NCI-H1436 (cell line): Measurements from ENCODE around the gene TAF5.
"Not testable (repeated sequence)": the region's sequence is repeated elsewhere in the genome, so short reads cannot be mapped to it uniquely, and the experiment has no call there.

Source experiments
- DNase-seq: peaks from one replicate; lab custom pipeline; 2025; lab: John Stamatoyannopoulos, UW

TAF5 gene

DNA sequence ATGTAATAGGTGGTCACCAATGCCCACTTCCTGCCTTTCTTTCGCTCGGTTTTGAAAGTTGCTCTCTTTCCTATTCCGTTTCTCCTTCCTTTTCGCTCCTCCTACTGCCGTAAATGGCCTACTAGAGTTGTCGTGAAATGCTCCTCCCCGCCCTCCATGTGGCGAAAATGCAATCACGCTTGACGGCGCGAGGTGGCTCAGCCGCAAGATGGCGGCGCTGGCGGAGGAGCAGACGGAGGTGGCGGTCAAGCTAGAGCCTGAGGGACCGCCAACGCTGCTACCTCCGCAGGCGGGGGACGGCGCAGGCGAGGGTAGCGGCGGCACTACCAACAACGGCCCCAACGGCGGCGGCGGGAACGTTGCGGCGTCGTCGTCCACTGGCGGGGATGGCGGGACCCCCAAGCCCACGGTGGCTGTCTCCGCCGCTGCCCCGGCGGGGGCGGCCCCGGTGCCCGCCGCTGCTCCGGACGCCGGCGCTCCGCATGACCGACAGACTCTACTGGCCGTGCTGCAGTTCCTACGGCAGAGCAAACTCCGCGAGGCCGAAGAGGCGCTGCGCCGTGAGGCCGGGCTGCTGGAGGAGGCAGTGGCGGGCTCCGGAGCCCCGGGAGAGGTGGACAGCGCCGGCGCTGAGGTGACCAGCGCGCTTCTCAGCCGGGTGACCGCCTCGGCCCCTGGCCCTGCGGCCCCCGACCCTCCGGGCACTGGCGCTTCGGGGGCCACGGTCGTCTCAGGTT lies at the start of gene TAF5:
TSS of gene TAF5 (plus strand) at position 195 of the 737 bp plus-strand sequence. CDS start at position 209, 14 bp downstream.
- DNase-seq, result peak; percentile 94

DNA sequence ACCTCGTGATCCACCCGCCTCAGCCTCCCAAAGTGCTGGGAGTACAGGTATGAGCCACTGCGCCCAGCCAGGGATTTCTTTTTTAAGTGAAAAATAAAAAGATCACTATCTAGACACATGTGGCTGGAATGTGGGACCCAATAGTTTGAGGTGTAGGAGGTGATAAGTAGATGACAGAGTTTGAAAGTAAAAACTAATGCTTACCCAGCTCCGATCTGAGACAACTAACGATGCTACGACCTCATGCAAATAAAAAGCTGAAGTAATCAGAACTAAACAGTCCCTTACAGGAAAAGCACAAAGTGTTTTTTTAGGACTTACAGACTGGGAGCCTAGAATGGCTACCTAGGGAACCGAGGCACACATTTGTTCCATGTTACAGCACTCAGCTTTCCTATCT lies 39.9 kb upstream of the TAF5 start:
- no peak for DNase-seq

DNA sequence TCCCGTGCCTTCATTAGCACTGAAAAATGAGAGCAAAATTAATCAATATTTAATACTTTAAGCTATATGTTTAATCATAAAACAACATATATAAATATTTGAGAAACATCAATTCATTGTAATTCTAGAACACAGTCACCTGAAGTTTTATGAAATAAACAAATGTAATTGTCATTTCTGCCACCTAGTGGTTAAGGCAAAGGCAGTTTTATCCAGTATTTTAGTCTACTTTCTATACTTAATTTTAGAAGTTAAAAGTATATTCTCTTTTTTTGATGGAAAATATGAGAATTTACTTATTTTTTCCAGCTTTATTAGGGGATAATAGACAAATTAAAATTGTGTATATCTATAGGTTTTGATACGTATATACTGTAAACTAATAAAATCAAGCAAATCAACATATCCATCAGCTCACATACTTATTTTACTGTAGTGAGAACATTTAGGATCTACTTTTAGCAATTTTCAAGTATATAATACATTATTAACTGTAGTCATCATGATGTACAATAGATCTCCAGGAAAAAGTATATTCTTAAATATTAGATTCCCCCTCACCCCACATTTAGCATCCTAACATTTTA lies 33.7 kb upstream of the TAF5 start:
- peak; percentile 9 for DNase-seq

DNA sequence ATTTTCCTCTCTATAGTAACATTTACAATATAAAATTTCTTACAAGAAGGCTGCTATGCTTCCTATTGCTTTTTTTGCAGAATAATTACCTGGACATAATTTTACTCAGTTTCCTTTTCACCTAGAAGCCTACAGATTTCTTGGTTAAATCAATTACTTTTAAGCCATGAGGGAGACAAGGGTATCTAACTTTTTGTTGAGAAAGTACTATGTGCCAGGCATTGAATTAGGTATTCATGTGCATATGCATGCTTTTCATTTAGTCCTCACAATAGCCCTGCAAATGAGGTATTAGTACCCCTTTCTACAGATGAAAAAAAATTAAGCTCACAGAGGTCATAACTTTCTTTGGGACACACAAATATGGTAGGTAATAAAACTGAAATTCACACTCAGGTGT lies 33.2 kb upstream of the TAF5 start:
- no peak for DNase-seq

DNA sequence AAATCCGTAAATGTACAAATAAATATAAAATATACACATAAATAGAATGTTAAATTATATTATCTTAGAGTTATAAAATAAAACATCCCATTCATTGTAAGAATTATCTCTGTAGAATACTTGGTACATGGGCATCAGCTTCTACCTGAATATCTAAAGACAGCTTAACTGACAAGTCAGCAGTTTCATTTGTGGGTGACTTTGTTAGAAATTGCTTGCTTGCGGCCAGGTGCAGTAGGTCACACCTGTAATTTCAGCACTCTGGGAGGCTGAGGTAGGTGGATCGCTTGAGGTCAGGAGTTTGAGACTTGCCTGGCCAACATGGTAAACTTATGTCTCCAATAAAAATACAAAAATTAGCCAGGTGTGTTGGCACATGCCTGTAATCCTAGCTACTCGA lies 31.4 kb upstream of the TAF5 start:
- no peak for DNase-seq

DNA sequence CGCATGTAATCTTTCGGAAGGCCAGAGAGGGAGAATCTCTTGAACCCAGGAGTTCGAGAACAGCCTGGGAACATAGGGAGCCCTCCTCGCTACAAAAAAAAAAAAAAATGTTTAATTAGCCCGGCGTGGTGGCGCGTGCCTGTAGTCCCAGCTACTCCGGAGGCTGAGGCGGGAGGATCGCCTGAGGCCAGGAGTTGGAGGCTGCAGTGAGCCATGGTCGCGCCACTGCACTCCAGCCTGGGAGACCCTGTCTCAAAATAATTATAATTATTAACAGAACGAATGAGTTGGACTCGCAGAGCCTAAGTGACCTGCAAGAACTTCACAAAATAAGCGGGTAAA lies 17.6 kb upstream of the TAF5 start:
- DNase-seq, result no peak

DNA sequence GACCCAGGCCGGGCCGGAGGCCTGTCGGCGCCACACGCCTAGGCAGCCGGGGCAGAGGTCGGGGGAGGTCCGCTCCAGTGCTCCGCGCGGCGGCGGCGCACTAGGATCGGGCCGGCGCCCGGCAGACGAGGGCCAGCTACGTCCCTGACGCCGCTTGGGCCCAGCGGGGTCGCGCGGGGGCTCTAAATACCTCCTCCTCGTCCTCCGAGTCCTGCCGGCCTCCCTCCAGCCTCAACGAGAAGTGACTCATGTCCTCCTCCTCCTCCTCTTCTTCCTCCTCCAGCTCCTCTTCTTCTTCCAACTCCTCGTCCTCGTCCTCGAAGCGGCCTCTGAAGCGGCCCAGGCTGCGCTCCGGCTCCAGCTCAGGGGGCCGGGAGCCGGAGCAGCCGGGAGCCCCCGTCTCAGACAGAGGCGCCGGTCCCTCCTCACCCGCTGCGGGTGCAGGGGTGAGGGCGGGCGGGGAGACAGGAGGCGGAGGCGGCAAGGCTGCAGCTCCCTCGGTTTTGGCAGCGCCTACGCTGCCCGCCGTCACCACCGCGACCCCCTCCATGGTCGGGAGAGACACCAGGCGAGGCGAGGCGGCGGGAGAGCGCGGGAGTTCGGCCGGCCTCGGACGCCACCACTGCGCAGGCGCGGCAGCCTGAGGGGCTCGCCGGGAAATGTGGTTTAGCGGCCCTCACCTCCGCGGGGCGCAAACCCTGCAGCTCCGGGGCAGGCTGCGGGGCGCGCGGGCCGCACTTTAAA lies 17.1 kb upstream of the TAF5 start, which contains the start of gene PCGF6:
TSS of gene PCGF6 (minus strand) at position 624 of the 744 bp plus-strand sequence. CDS start at position 550, 74 bp downstream.
- peak; percentile 75 for DNase-seq

DNA sequence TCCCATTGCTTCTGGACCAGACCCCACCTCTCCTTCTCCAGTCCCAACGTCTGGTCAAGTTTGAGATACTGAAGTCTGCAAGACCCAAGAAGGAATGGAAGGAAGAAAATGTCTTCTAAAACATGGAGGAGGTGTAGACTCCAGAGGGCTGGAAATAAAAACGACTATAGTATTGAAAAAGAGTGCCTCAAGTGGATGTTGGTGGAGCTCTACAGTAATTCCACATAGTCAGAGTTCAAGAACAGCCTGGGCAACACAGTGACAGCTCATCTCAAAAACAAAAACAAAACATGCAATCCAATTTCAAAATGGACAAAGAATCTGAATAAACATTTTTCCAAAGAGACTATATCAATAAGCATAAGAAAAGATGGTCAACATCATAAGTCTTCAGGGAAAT lies 14.5 kb upstream of the TAF5 start:
- DNase-seq, result no peak

DNA sequence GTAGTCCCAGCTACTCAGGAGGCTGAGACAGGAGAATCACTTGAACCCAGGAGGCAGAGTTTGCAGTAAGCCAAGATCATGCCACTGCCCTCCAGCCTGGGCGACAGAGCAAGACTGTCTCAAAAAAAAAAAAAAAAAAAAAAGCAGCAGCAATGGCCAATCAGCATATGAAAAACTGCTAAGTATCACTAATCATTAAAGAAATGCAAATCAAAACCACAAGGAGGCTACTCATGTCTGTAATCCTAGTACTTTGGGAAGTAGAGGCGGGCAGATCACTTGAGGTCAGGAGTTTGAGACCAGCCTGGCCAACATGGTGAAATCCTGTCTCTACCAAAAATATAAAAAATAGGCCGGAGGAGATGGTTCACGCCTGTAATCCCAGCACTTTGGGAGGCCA lies 13.2 kb upstream of the TAF5 start:
- DNase-seq, result not testable (repeated sequence)

DNA sequence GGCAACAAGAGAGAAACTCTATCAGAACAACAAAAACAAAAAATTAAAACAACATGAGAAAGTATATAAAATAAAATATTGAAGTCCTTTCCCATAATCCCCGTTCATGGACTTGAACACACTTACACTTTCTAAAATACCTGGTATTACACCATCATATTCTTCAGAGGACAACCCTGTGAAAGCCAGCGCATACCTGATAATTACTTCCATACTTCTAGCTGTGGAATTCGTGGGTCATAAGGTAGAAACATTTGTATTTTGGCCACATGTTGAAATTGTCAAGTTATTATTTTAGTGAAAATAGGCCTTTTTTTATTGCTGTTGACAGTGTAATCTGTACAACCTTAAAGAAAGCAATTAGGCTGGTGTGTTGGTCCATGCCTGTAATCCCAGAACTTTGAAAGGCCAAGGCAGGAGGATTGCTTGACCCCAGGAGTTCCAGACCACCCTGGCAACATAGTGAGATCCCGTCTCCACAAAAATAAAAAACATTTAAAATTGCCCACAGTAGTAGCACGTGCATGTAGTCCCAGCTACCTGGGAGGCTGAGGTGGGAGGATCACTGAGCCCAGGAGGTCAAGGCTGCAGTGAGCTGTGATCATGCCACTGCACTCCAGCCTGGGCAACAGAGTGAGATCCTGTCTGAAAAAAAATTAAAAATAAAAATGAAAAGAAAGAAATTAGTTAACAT lies 11.7 kb upstream of the TAF5 start:
- DNase-seq, result no peak

DNA sequence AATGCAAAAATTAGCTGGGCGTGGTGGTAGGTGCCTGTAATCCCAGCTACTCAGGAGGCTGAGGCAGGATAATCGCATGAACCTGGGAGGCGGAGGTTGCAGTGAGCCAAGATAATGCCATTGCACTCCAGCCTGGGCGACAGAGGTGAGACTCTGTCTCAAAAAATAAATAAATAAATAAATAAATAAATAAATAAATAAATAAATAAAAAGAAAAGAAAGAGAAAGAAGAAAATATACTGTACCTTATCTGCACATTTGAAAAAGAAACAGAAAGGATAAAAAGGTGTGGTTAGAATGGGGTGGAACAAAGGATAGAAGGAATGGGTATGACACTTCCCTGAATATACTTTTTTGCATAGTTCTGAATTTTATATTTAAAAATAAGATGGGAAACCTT lies 8.3 kb upstream of the TAF5 start:
- DNase-seq, result not testable (repeated sequence)

DNA sequence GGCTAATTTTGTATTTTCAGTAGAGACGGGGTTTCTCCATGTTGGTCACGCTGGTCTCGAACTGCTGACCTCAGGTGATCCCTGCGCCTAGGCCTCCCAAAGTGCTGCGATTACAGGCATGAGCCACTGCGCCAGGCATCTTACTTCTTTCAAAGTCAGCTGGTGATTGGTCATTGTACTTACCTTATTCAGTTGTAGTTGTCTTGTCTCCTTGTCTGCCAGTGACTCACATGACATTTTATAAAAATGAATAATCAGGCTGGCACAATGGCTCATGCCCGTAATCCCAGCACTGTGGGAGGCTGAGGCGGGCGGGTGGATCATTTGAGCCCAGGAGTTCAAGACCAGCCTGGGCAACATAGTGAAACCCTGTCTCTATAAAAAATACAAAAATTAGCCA lies 7.0 kb upstream of the TAF5 start:
- DNase-seq, result not testable (repeated sequence)

DNA sequence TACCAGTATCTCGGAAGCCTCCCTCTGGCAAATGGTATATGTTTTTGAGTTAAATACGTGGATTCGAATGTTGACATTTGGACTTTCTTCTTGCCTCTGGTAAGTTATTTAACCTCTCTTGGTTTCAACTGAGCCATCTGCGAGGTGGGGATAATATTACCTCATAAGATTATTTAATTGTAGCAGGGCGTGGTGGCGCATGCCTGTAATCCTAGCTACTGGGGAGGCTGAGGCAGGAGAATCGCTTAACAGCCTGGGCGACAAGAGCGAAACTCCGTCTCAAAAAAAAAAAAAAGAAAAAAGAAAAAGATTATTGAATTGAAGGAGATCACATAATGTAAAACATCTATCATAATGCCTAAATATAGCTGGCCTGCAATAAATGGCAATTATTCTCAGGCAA lies 396 bp upstream of the TAF5 start:
- DNase-seq, result no peak

DNA sequence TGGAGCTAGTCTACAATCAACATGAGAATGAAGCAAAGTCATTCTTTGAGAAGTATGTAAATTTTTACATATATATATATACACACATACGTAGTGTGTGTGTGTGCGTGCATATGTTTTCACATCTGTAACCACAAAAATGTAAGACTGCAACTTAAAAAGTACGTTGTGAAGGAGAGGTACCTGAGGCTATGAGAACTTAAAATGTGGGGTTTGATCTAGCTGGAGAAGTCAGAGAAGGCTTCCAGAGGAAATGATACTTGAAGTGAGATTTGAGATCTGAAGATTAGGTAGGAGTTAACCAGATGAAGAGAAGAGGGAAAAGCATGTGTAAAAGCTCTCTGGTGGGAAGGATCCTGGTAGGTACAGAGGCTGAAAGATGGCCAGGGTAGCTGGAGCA lies 5.8 kb downstream of the TAF5 start:
- no peak for DNase-seq

DNA sequence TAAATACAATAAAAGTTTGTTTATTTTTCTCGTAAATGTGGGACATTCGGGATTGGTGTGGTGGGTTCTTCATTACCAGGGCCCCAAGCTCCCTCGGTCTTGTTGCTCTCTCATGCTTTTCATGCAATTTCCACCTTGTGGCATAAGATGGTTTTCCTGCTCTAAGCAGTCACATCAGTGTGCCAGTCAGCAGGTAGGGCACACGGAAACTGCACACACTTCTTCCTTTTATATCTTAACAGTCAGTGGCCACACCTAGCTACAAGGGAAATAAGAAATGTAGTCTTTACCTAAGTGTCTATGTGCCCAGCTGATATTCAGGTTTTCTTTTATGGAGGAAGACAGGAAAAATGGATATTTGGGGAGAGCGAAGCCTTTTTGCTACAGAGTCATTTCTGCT lies 6.5 kb downstream of the TAF5 start:
- no peak for DNase-seq

DNA sequence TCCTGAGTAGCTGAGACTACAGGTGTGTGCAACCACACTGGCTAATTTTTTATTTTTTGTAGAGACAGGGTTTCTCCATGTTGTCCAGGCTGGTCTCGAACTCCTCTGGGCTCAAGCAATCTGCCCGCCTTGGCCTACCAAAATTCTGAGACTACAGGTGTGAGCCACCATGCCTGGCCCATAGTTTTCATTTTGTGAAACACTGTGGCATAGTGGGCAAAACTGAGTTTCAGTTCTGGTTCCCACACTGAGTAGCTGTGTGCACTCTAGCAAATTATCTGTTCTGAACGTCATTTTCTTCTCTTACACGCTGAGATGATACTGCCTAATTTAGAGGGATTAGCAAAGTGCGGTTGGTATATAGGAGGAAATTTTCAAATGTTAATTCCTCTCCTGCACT lies 15.0 kb downstream of the TAF5 start:
- no peak for DNase-seq

DNA sequence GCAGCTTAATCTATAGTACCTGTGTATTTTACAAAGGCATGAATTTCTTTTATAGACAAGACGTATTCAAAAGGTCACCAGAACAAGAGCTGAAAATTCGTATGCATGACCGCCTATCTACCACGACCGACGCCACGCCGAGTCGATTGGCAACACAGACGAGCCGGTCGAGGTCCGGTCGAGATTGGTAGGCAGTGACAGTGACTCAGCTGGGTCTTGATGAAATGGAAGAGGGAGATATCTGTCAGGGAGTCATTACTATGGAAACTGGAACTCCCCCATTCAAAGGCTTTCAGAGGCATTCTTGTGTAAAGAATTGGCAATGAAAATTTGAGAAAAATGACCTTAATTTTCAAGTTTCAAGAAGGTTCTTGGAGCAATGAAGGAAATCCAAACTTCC lies 26.4 kb downstream of the TAF5 start:
- DNase-seq, result no peak

DNA sequence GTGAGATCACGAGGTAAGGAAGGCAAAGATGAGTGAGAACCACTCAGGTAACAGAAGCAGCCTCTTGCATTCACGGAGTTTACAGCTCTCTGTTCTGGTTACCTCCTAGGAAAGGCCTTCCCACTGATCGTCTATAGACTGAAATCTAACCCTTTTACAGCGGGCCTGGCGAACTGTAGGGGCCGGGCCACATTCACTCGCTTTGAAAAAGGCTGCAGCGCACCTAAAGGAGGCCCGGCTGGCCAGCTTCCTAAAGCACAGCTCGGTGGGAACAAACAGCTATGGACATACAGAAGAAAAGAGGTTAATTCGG lies 27.9 kb downstream of the TAF5 start:
- DNase-seq, result no peak

DNA sequence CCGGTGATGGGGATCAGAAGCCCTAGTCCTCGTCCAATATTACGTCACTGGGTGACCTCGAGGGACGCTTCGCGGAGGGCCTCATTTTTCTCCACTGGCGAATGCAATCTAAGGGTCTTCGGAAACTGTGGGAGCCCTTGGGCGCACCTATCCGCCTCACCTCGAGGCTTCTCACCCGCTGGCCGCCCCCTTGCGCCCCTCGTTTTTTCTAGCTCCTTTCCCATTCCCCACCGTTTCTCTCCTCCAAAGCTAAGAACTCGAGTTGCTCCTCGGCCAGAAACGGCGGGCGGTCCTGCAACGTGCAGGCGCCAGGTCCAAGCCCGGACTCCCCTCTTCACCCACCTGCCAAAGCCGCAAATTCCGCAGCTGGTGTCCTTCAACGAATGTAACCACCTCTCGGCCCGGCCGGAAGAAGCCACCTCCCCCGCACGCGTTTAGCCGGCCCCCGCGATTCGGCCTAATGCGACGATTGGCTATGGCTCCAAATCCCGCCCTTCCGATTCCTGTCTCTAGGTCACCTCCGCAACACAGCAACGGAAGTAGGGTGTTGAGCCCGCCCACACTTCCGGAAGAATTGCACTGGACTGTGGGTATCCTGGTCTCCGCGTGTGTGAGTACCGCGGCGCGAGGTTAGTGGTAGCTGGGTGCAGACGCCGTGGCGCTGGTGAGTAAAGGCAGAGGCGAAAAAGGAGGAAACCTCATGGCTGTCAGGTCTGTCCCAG lies 28.5 kb downstream of the TAF5 start, which contains the start of the genes ATP5MK and PDCD11:
TSS of gene ATP5MK (minus strand) at position 409 of the 722 bp plus-strand sequence. CDS start 4,018 bp downstream, outside the sequence.
TSS of gene PDCD11 (plus strand) at position 560 of the 722 bp plus-strand sequence. CDS start 1,801 bp downstream, outside the sequence.
- peak; percentile 97 for DNase-seq

DNA sequence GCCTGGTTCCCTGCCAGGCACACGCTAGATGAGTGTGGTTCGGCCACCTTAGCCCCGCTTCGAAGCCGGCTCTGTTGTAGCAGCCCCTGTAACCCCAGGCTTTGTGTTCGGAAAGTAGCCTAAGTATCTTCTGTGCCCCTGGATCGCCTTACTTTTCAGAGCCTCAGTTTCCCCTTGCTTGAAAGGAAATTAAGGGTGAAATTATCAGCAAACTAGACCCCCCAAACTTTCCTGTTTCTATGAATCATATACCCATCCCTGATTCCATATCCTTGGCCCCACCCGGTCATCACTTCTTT lies 29.0 kb downstream of the TAF5 start:
- no peak for DNase-seq

DNA sequence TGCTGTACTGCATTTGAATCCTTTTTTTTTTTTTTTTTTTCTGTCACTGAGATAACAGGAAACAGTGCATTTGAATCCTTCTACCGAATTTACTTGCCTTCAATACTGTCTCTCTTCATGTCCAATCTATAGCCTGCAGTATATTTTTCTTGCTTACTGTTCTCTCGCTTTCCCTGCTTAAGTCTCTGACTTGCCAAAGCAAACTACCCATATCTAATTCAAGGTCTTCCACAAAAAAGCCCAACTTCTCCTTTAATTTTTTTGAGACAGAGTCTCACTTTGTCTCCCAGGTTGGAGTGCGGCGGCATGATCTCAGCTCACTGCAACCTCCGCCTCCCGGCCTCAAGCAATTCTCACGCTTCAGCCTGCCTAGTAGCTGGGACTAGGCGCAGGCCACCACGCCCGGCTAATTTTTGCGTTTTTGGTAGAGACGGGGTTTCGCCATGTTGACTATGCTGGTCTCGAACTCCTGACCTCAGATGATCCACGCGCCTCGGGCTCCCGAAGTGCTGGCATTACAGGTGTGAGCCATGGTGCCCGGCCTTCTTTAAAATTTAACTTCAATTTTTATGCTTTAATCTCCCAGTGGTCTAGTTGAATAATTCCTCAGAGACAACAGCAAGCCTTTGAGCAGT lies 29.5 kb downstream of the TAF5 start:
- no peak for DNase-seq

DNA sequence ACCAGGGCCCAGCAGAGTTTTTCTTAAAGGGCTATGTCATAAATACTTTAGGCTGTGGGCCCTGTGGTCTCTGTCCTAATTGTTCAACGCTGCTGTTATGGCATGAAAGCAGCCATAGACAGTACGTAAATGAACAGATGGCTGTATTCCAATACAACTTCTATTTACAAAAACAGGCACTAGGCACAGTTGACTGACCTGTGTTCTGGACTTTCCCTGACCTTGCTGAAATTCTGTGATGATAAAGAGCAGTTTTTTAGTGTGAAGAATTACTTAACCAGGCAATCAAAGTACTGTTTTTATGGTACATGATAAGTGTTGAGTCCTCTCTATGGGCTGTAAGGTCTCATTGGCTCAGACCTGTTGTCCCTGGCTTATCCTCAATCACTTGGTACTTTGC lies 45.8 kb downstream of the TAF5 start:
- no peak for DNase-seq
